ENCODE measurements around the gene DGKZ. TPM values are rescaled to one million over a fixed set of nuclear protein-coding genes. Genes with fewer than 3 reads are reported as not detected.
"Not testable (repeated sequence)": the region's sequence is repeated elsewhere in the genome, so short reads cannot be mapped to it uniquely, and the experiment has no call there.

Gene DGKZ, protein sequence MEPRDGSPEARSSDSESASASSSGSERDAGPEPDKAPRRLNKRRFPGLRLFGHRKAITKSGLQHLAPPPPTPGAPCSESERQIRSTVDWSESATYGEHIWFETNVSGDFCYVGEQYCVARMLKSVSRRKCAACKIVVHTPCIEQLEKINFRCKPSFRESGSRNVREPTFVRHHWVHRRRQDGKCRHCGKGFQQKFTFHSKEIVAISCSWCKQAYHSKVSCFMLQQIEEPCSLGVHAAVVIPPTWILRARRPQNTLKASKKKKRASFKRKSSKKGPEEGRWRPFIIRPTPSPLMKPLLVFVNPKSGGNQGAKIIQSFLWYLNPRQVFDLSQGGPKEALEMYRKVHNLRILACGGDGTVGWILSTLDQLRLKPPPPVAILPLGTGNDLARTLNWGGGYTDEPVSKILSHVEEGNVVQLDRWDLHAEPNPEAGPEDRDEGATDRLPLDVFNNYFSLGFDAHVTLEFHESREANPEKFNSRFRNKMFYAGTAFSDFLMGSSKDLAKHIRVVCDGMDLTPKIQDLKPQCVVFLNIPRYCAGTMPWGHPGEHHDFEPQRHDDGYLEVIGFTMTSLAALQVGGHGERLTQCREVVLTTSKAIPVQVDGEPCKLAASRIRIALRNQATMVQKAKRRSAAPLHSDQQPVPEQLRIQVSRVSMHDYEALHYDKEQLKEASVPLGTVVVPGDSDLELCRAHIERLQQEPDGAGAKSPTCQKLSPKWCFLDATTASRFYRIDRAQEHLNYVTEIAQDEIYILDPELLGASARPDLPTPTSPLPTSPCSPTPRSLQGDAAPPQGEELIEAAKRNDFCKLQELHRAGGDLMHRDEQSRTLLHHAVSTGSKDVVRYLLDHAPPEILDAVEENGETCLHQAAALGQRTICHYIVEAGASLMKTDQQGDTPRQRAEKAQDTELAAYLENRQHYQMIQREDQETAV
- total RNA-seq, result 100 to 1,000 TPM in 1 of 2 experiments, 10 to 100 TPM in 1; 96.9 to 132 TPM

DNA sequence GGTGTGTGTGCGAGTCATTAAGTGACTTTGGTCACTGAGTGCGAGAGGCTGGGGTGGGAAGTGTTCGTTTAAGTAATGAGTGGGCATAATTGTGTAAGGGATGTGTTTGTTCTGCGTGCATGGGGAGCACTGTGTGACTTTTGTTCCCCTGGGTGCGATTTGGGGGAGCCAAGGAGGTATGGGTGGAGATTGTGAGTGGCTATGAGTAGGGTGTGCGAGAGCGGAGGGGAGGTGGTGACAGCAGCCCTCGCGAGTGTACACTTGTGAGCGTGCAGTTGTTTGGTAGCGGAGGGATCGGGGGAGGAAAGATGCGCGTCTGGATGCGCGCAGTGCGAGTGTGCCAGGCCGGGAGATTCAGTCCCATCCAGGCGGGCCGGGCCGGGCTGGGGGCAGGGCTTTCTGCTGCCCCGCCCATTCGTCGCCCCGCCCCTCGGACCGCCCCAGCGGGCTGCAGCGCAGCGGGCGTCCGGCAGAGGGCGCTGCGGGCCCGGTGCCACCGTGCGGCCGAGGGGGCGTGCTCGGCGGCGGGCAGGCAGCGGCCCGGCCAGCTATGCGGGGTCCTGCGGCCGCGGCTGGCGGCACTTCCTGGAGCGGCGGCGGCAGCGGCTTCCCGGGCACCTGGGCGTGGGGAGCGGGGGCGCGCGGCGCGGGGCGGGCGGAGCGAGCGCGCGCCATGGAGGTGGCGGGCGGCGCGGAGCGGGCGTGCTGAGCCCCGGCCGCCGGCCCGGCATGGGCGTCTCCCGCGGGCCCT lies at the start of gene DGKZ:
Gene DGKZ (plus strand): TSS at position 578 of the 751 bp plus-strand sequence. CDS start 197 bp downstream, outside the sequence.
- H3K9me3 Mint-ChIP-seq (ENCODE audit: low read depth), result no peaks in the 10 kb centered on the region
- CTCF ChIA-PET, result interaction anchor here (1.0 to 18.5 kb wide), 4 partner anchors 17 to 40 kb away, joined by 3 to 444 read pairs (median 8); partner anchors contain the start of gene MDK
- peak within 1 kb of the TSS; percentile 94 for H3K27ac Mint-ChIP-seq
- H3K36me3 Mint-ChIP-seq, result peaks cover 3% of the 10 kb centered on the region
- peak within 1 kb of the TSS; percentile 89 for H3K4me3 Mint-ChIP-seq
- H3K4me1 Mint-ChIP-seq, result peaks cover 66% of the 10 kb centered on the region
- DNase-seq (peak; percentile 88), ATAC-seq (peak; percentile 75)
- peaks cover 21% of the 10 kb centered on the region for H3K27me3 Mint-ChIP-seq

DNA sequence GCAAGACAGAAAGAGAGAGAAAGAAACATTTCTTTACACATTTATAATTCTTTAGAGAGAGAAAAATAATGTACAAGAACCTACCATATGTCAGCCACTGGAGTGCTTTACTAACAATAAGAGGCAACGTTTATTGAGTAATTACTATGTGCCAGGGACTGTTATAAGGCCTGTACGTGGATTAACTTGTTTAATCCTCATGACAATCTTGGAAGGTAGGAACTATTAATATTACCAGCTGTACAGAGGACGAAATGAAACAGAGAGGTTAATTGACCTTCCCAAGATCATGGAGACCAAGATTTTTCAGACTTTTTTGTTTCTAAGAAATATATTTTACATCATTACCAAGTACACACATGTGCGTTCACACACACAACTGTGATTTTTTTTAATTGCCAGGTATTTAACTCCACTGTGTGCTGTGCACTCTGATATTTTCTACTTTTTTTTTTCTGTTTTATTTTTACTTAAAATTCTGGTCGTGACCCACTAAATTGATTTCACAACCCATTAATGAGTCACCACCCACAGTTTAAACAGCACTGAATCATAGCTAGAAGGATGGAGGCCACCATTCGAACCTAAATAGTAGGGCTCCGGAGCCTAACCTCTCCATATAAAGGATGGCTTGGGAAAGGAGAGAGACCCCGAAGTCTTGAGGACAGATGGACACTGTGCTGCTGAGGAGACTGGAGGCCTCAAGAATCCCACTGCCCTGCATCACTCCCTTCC lies 48.4 kb upstream of the DGKZ start:
- Mint-ChIP-seq H3K36me3 (no peaks in the 10 kb centered on the region), H3K9me3 (ENCODE audit: low read depth) (no peaks in the 10 kb centered on the region), H3K4me3 (no peak overlapping the region), H3K4me1 (peaks cover 21% of the 10 kb centered on the region), H3K27me3 (peaks cover 28% of the 10 kb centered on the region), H3K27ac (no peak overlapping the region)
- DNase-seq, result no peak
- CTCF ChIA-PET, result interaction anchor here (1.4 to 2.9 kb wide), 3 partner anchors 10 to 93 kb away, joined by 4 to 16 read pairs (median 7); partner anchors contain the start of gene CHRM4
- no peak for ATAC-seq

DNA sequence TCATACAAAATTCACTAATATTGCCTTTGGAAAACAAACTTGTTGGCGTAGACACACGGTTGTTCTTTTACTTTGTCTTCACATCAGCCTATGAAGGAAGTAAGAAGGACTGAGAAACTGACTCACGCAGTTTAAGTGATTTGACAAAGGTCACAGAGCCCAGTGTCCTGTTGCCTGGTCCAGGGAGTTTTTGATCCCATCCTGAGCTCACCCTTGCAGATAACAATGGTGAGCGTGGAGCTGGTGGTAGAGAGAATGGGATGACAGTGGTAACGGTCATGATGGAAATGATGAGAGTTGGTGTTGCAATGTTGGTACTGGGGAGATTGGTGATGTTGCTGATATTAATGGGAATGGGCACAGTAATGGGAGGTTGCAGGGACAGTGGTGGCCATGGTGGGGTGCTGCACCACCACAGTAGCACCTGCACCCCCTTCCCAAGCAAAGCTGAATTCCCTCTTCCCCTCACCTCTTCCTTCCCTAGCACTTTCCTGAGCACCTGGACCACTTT lies 47.8 kb upstream of the DGKZ start:
- Mint-ChIP-seq H3K9me3 (ENCODE audit: low read depth) (no peaks in the 10 kb centered on the region), H3K4me1 (peaks cover 21% of the 10 kb centered on the region), H3K4me3 (no peak overlapping the region), H3K36me3 (no peaks in the 10 kb centered on the region), H3K27ac (no peak overlapping the region), H3K27me3 (peaks cover 28% of the 10 kb centered on the region)
- DNase-seq (no peak), ATAC-seq (no peak)
- CTCF ChIA-PET, result interaction anchor here (1.2 to 2.9 kb wide), 4 partner anchors 9 to 93 kb away, joined by 4 to 16 read pairs (median 6); partner anchors contain the start of gene CHRM4

DNA sequence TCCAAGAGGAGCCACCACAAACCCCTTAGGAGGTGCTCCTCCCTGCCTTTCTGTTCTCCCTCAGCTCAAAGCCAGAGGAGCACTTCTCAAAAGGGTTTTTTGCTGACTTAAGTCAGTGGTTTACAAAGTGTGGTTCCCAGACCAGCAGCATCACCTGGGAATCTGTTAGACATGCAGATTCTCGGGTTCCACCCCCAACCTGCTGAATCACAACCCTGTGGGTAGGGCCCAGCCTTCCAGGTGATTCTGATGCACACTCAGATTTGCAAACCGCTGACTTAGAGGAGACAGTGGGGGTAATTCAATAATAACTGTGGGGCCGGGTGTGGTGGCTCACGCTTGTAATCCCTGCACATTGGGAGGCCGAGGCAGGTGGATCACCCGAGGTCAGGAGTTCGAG lies 47.0 kb upstream of the DGKZ start:
- Mint-ChIP-seq H3K4me3 (no peak overlapping the region), H3K4me1 (peaks cover 19% of the 10 kb centered on the region), H3K27me3 (peaks cover 26% of the 10 kb centered on the region), H3K36me3 (no peaks in the 10 kb centered on the region), H3K27ac (no peak overlapping the region), H3K9me3 (ENCODE audit: low read depth) (no peaks in the 10 kb centered on the region)
- DNase-seq (no peak), ATAC-seq (no peak)
- CTCF ChIA-PET, result interaction anchor here (1.2 to 2.9 kb wide), 3 partner anchors 9 to 62 kb away, joined by 5 to 16 read pairs (median 7); no protein-coding TSS in a partner anchor

DNA sequence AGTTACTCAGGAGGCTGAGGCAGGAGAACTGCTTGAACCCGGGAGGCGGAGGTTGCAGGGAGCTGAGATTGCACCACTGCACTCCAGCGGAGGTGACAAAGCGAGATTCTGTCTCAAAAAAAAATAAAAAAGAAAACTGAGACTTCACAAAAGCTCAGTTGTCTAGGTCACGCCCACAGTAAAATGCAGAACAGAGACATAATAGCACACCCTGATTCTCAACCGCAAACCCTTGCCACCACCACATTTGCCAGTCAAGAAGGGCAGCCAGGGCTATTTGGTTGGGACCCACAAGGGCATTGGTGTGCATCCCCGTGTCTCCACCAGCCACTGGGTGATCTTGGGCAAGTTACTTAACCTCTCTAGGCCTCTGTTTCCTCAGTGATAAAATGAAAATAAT lies 44.4 kb upstream of the DGKZ start:
- Mint-ChIP-seq H3K27me3 (peaks cover 6% of the 10 kb centered on the region), H3K36me3 (no peaks in the 10 kb centered on the region), H3K9me3 (ENCODE audit: low read depth) (no peaks in the 10 kb centered on the region), H3K4me1 (peaks cover 15% of the 10 kb centered on the region), H3K27ac (no peak overlapping the region), H3K4me3 (no peak overlapping the region)
- DNase-seq (no peak), ATAC-seq (no peak)
- CTCF ChIA-PET, result interaction anchor here (0.9 kb wide), 1 partner anchor 64 kb away, joined by 4 read pairs; no protein-coding TSS in a partner anchor

DNA sequence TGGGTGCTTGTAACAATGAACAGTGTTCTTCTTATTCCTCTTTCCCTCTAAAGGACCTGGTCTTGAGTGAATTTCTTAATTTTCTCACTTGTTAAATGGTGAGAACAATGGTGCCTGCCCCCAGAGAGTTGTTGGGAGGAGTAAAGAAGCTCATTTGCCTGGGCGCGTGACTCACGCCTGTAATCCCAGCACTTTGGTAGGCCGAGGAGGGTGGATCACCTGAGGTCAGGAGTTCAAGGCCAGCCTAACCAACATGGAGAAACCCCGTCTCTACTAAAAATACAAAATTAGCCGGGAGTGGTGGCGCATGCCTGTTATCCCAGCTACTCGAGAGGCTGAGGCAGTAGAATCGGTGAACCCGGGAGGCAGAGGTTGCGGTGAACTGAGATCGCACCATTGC lies 43.2 kb upstream of the DGKZ start:
- DNase-seq; H3K4me3 Mint-ChIP-seq; H3K27ac Mint-ChIP-seq; H3K27me3 Mint-ChIP-seq; H3K9me3 Mint-ChIP-seq (ENCODE audit: low read depth); H3K36me3 Mint-ChIP-seq; ATAC-seq: not testable (repeated sequence)
- CTCF ChIA-PET, result interaction anchor here (1.0 to 2.2 kb wide), 3 partner anchors 8 to 64 kb away, joined by 3 to 7 read pairs (median 4); no protein-coding TSS in a partner anchor
- peaks cover 18% of the 10 kb centered on the region for H3K4me1 Mint-ChIP-seq

DNA sequence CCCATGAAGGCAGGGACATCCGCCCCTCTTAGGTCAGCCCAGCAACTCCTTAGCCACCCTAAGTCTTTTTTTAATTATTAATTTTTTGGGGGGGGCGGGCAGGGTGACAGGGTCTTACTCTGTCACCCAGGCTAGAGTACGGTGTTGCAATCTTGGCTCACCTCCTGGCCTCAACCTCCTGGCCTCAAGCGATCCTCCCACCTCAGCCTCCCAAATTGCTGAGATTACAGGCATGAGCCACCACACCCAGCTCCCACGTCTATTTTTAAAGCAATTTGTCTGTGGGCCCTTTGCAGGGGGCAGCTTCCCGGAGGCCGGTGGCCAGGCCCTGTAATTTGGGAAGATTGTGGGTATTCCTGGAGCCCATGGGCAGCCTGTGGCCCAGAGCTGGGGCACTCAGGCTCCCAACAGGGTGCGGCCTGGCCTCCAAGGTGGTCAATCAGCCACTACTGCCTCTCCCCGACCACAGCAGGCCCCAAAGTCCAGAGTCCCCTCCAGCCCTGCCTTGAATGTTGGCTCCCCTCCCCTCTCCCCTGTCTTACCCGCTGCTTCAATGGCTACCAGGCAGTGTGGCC lies 42.6 kb upstream of the DGKZ start:
- CTCF ChIA-PET, result interaction anchor here (1.0 to 2.2 kb wide), 3 partner anchors 9 to 65 kb away, joined by 3 to 7 read pairs (median 4); no protein-coding TSS in a partner anchor
- Mint-ChIP-seq H3K27me3 (peaks cover 3% of the 10 kb centered on the region), H3K9me3 (ENCODE audit: low read depth) (no peaks in the 10 kb centered on the region), H3K4me1 (peaks cover 12% of the 10 kb centered on the region), H3K36me3 (no peaks in the 10 kb centered on the region), H3K27ac (no peak overlapping the region), H3K4me3 (no peak overlapping the region)
- ATAC-seq (no peak), DNase-seq (no peak)

DNA sequence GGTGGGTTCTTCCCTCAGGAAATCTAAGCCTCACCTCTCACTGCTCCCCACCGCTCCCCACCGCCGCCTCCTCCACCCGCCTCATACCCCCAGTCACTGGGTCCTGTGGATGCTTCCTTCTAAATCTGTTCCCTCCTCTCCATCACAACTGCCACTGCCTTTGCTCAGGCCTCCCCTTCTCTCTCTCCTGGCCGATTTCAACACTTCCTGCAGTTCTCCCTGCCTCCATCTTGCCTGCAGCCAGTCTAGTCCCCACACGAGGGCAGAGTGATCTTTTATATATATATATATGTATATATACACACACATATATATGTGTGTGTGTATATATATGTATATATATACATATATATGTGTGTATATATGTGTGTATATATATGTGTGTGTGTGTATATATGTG lies 42.0 kb upstream of the DGKZ start:
- H3K27ac Mint-ChIP-seq, result no peak overlapping the region
- DNase-seq, result no peak
- ATAC-seq, result no peak
- H3K4me3 Mint-ChIP-seq, result no peak overlapping the region
- H3K4me1 Mint-ChIP-seq, result peaks cover 10% of the 10 kb centered on the region
- no peaks in the 10 kb centered on the region for H3K9me3 Mint-ChIP-seq (ENCODE audit: low read depth)
- H3K36me3 Mint-ChIP-seq, result no peaks in the 10 kb centered on the region
- CTCF ChIA-PET, result interaction anchor here (2.2 to 7.0 kb wide), 2 partner anchors 65 to 66 kb away, joined by 7 to 189 read pairs; no protein-coding TSS in a partner anchor
- H3K27me3 Mint-ChIP-seq, result peaks cover 3% of the 10 kb centered on the region

DNA sequence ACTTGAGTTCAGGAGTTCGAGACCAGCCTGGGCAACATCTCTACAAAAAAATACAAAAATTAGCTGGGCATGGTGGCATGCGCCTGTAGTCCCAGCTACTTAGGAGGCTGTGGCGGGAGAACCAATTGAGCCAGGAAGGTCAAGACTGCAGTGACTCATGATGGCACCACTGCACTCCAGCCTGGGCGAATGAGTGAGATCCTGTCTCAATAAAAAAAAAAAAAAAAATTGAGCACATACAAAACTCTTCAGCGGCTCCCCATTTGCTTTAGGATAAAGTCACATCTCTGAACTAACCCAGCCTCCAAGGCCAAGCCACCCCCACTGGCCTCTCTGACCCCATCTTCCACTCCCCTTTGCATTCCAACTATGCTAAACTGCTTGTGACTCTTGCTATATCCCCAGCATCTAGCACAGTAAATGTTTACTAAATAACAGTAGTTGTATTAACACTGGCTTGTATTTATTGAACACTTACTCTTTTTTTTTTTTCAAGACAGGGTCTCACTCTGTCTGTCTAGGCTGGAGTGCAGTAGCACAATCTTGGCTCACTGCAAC lies 40.9 kb upstream of the DGKZ start:
- peaks cover 3% of the 10 kb centered on the region for H3K27me3 Mint-ChIP-seq
- no peaks in the 10 kb centered on the region for H3K9me3 Mint-ChIP-seq (ENCODE audit: low read depth)
- H3K36me3 Mint-ChIP-seq, result no peaks in the 10 kb centered on the region
- no peak overlapping the region for H3K4me3 Mint-ChIP-seq
- CTCF ChIA-PET, result interaction anchor here (0.7 to 7.0 kb wide), 4 partner anchors 11 to 342 kb away, joined by 3 to 189 read pairs (median 22); no protein-coding TSS in a partner anchor
- ATAC-seq (no peak), DNase-seq (no peak)
- no peak overlapping the region for H3K27ac Mint-ChIP-seq
- peaks cover 9% of the 10 kb centered on the region for H3K4me1 Mint-ChIP-seq

DNA sequence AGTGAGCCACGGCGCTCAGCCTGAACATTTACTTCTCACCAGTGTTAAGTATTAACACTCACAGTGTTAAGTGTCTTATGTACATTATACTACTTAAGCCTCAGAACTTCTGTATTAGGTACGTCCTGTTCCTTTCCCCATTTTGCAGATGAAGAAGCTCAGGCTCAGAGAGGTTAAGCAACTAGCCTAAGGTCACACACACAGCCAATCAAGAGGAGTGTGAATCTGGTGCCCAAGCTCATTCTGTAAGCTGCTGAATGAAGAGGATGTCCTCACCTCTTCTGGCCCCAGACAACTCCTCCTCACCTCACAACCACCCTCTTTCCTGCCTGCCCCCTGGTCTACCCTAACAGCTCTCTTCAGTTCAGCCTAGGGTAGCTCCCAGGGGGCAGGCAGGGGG lies 39.9 kb upstream of the DGKZ start:
- Mint-ChIP-seq H3K36me3 (no peaks in the 10 kb centered on the region), H3K9me3 (ENCODE audit: low read depth) (no peaks in the 10 kb centered on the region), H3K4me3 (no peak overlapping the region), H3K4me1 (peaks cover 9% of the 10 kb centered on the region), H3K27me3 (peaks cover 3% of the 10 kb centered on the region), H3K27ac (no peak overlapping the region)
- CTCF ChIA-PET, result interaction anchor here (0.9 to 7.0 kb wide), 8 partner anchors 8 to 343 kb away, joined by 3 to 189 read pairs (median 16); no protein-coding TSS in a partner anchor
- ATAC-seq (no peak), DNase-seq (no peak)

DNA sequence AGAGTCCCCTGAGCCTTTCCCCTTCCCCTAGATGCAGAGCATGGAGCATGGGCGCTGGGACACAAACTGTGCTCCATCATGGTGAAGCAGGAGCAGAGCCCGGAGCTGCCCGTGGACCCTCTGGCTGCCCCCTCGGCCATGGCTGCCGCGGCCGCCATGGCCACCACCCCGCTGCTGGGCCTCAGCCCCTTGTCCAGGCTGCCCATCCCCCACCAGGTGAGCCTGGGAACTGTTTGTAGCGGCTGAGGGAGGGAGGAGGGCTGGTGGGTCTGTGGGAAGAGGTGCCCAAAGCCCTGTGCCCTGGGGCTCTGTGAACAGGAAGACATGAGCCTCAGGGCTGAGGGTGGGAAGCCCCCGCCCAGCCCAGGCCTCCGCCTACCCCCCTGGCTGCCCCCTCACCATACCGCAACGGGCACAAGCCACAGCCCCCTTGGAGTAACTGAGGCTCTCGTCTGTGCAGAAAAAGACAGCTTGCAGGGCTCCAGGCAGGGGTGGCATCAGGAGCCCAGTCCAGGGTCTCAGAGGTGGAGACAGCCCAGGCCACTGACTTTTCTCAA lies 39.4 kb upstream of the DGKZ start:
- no peak overlapping the region for H3K27ac Mint-ChIP-seq
- peaks cover 9% of the 10 kb centered on the region for H3K4me1 Mint-ChIP-seq
- no peaks in the 10 kb centered on the region for H3K9me3 Mint-ChIP-seq (ENCODE audit: low read depth)
- ATAC-seq, result no peak
- no peaks in the 10 kb centered on the region for H3K36me3 Mint-ChIP-seq
- H3K27me3 Mint-ChIP-seq, result peaks cover 3% of the 10 kb centered on the region
- no peak overlapping the region for H3K4me3 Mint-ChIP-seq
- CTCF ChIA-PET, result interaction anchor here (0.7 to 7.0 kb wide), 18 partner anchors 8 to 390 kb away, joined by 3 to 189 read pairs (median 4); partner anchors contain the start of gene PEX16
- no peak for DNase-seq

Data from activated CD8-positive, alpha-beta memory T cell treated with anti-CD3 and anti-CD28 coated beads, Interleukin-2, amount 10 ng/mL, durations not matched to agents 7 days and 5 days (primary cell).